ENCODE results near the gene SERGEF. TPM values are rescaled to one million over a fixed set of nuclear protein-coding genes. Genes with fewer than 3 reads are reported as not detected.

SERGEF gene
- total and polyA plus RNA-seq, 2 experiments from 2014 or later: 18.3 to 23.2 TPM

DNA sequence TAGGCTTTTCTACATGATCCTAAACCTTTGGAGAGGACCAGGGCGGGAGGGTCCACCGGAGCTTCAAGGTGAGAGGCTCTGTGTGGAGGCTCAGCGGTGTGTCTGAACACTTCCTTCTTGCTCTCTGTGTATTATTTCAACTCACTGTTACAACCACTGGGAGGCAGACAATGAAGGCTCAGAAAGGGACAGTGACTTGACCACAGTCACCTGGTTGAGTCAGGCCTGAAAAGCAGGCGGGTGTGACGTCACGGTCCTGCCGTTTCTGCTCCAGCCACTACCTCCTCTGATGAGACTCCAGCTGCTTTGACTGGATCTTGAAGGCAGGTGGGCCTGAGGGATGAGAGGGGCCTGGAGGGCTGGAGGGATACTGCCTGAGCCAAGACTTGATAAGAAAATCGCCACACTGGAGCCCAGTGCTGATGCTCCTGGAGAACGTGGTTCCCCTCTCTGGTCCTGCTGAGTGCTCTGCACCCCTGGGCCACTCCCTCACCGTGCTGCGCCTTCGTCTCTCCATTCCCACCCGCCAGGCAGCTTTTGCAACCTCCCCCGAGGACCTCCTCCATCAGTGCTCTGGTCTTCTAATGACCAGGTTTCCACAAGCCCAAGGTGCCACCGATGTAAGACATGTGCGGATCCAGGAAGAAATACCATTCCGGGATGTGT is 250.4 kb downstream of the SERGEF start:
- no peak for TF ChIP-seq EZH2phosphoT487 (IDR thresholded peaks at IDR 0.05; ENCODE audit: insufficient read depth, low read depth)
- no peak for TF ChIP-seq EZH2 (IDR thresholded peaks at IDR 0.05; ENCODE audit: insufficient read depth, poor library complexity, severe bottlenecking)
- H3K4me2 ChIP-seq (ENCODE audit: unreplicated experiment): no peak overlapping the region
- H3K4me3 ChIP-seq: no peak overlapping the region
- H3K27me3 ChIP-seq (replicated peaks; ENCODE audit: insufficient read depth): no peaks in the 10 kb centered on the region
- no peaks in the 10 kb centered on the region for H3K4me1 ChIP-seq (ENCODE audit: insufficient read depth)
- H2AFZ ChIP-seq: no peak overlapping the region
- no peaks in the 10 kb centered on the region for H3F3A ChIP-seq (ENCODE audit: insufficient read depth)
- in situ Hi-C loops (cut with MboI): no loop called here
- DNase-seq: no peak
- 65 to 66% methylated on average over 17 of the region's 17 CpGs for WGBS, 2 experiments (ENCODE audit: low coverage in 1 of 2, low lambda C conversion rate in 2 of 2, missing lambda C conversion rate in 2 of 2)
- H3K79me2 ChIP-seq (ENCODE audit: insufficient read depth): no peaks in the 10 kb centered on the region
- H3K9me2 ChIP-seq (ENCODE audit: insufficient read depth): no peaks in the 10 kb centered on the region
- no peak overlapping the region for H3K27ac ChIP-seq
- H4K20me1 ChIP-seq (ENCODE audit: insufficient read depth): no peaks in the 10 kb centered on the region
- no peaks in the 10 kb centered on the region for H3K36me3 ChIP-seq (ENCODE audit: low read depth)
- H3K9me3 ChIP-seq (ENCODE audit: low read depth): no peaks in the 10 kb centered on the region
- H3K9ac ChIP-seq: no peak overlapping the region

DNA sequence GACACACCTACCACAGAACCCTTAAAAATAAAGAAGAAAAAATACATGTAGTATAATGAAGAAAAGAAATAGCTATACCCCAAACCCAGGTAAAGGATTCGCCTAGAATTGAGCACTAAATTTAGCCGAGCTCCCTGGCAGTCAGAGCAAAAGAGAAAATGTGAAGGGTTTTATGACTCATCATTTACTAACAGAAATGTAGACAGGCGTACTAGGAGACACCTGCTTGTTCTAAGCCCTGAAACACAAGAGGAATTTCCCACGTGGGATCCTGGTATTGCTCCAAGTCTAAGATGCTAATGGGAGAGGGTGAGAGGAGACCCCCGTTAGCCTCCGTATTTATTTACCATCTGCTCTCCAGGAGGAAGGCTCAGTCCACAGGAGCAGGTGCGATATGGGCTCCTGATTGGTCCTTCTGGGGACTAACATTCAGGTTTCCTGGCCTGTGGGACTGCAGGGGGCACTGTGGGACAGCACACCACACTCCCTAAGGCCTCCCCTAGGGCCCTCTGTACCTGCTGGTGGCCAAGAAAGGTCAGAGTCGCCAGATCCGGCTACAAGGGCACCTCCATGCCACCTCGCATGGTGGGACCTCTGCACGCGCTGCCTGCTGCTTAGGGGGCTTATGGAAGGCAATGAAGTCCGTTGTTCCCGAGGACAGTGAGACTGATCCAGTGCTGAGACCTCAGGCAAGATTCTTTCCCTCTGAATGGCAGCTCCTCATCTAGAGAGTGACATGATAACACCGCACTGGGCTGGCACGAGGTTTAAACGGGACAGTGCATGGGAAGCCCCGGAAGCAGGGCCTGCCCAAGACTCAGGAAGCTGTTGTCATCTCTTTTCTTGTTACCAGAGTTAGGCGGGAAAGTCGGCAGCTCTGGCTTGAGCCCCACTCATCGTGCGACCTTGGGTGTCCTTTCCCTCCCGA is 252.5 kb downstream of the SERGEF start:
- Histone ChIP-seq H3K9me2 (ENCODE audit: insufficient read depth) (no peaks in the 10 kb centered on the region), H2AFZ (no peak overlapping the region), H3F3A (ENCODE audit: insufficient read depth) (no peaks in the 10 kb centered on the region), H3K79me2 (ENCODE audit: insufficient read depth) (no peaks in the 10 kb centered on the region), H3K4me3 (no peak overlapping the region), H4K20me1 (ENCODE audit: insufficient read depth) (no peaks in the 10 kb centered on the region), H3K36me3 (ENCODE audit: low read depth) (no peaks in the 10 kb centered on the region), H3K9me3 (ENCODE audit: low read depth) (no peaks in the 10 kb centered on the region), H3K9ac (no peak overlapping the region), H3K27ac (no peak overlapping the region), H3K27me3 (replicated peaks; ENCODE audit: insufficient read depth) (peaks cover 3% of the 10 kb centered on the region; the same call in 1 of the 2 replicates), H3K4me1 (ENCODE audit: insufficient read depth) (no peaks in the 10 kb centered on the region), H3K4me2 (ENCODE audit: unreplicated experiment) (no peak overlapping the region)
- 53 to 55% methylated on average over 23 of the region's 23 CpGs for WGBS, 2 experiments (ENCODE audit: low coverage in 1 of 2, low lambda C conversion rate in 2 of 2, missing lambda C conversion rate in 2 of 2)
- DNase-seq: peak; percentile 55
- in situ Hi-C loops (cut with MboI): no loop called here
- TF ChIP-seq EZH2 (IDR thresholded peaks at IDR 0.05; ENCODE audit: insufficient read depth, poor library complexity, severe bottlenecking) (no peak), EZH2phosphoT487 (IDR thresholded peaks at IDR 0.05; ENCODE audit: insufficient read depth, low read depth) (no peak)

DNA sequence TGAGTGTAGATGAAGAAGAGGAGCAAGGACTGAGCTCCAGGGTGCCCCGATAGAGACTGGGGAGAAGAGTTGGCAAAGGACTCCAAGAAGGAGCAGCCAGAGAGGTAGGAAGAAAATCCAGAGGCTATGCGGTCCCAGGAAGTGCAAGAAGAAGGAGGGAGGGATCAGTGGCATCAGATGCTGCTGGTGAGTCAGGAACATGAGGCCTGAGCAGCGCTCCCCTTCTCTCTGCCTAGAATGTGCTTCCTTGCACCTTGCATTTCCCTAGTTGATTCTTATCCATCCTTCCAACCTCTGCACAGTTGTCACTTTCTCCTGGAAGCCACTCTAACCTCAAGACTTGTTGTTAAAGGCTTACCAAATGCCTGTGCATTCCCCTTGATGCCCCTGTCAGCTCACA is 257.0 kb downstream of the SERGEF start:
- Histone ChIP-seq H3K9ac (no peak overlapping the region), H3K27ac (no peak overlapping the region), H3K4me3 (no peak overlapping the region), H3K36me3 (ENCODE audit: low read depth) (no peaks in the 10 kb centered on the region), H3K4me1 (ENCODE audit: insufficient read depth) (no peaks in the 10 kb centered on the region), H3K4me2 (ENCODE audit: unreplicated experiment) (no peak overlapping the region), H3K9me3 (ENCODE audit: low read depth) (no peaks in the 10 kb centered on the region), H3K79me2 (ENCODE audit: insufficient read depth) (no peaks in the 10 kb centered on the region), H4K20me1 (ENCODE audit: insufficient read depth) (no peaks in the 10 kb centered on the region), H2AFZ (no peak overlapping the region), H3K27me3 (replicated peaks; ENCODE audit: insufficient read depth) (peaks cover 12% of the 10 kb centered on the region), H3K9me2 (ENCODE audit: insufficient read depth) (no peaks in the 10 kb centered on the region), H3F3A (ENCODE audit: insufficient read depth) (no peaks in the 10 kb centered on the region)
- TF ChIP-seq EZH2 (IDR thresholded peaks at IDR 0.05; ENCODE audit: insufficient read depth, poor library complexity, severe bottlenecking) (no peak), EZH2phosphoT487 (IDR thresholded peaks at IDR 0.05; ENCODE audit: insufficient read depth, low read depth) (no peak)
- in situ Hi-C loops (cut with MboI): loop anchor here (10.0 kb wide), 1 partner anchor 219 kb away; no protein-coding TSS in a partner anchor
- WGBS, 2 experiments (ENCODE audit: low coverage in 1 of 2, low lambda C conversion rate in 2 of 2, missing lambda C conversion rate in 2 of 2): 45 to 51% methylated on average over 3 of the region's 3 CpGs
- no peak for DNase-seq

DNA sequence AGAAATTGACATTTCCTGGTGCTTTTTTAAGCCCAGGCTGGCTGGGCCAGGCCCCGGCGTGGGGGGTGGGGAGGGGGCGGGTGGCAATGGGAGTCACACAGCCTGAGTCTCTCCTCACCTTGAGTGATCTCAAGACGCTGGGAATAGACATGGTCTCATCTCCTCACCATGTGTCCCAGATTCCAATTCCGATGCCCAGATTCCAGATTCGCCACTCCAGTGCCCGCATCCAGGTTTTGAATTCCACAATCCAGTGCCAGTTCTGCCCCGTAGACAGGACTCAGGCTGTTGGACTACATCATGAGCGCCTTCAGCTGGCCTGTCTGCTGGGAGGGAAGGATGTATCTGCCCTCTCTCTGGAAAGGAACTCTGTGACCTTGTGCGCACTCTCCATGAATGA is 259.2 kb downstream of the SERGEF start:
- Histone ChIP-seq H3K27me3 (replicated peaks; ENCODE audit: insufficient read depth) (peaks cover 16% of the 10 kb centered on the region), H3K9ac (no peak overlapping the region), H3K4me3 (no peak overlapping the region), H3F3A (ENCODE audit: insufficient read depth) (no peaks in the 10 kb centered on the region), H3K36me3 (ENCODE audit: low read depth) (no peaks in the 10 kb centered on the region), H4K20me1 (ENCODE audit: insufficient read depth) (no peaks in the 10 kb centered on the region), H3K9me3 (ENCODE audit: low read depth) (no peaks in the 10 kb centered on the region), H3K27ac (no peak overlapping the region), H2AFZ (no peak overlapping the region), H3K4me2 (ENCODE audit: unreplicated experiment) (no peak overlapping the region), H3K79me2 (ENCODE audit: insufficient read depth) (no peaks in the 10 kb centered on the region), H3K9me2 (ENCODE audit: insufficient read depth) (no peaks in the 10 kb centered on the region), H3K4me1 (ENCODE audit: insufficient read depth) (no peaks in the 10 kb centered on the region)
- TF ChIP-seq EZH2 (IDR thresholded peaks at IDR 0.05; ENCODE audit: insufficient read depth, poor library complexity, severe bottlenecking): no peak
- no peak for TF ChIP-seq EZH2phosphoT487 (IDR thresholded peaks at IDR 0.05; ENCODE audit: insufficient read depth, low read depth)
- in situ Hi-C loops (cut with MboI): loop anchor here (10.0 kb wide), 1 partner anchor 221 kb away; no protein-coding TSS in a partner anchor
- no peak for DNase-seq
- WGBS, 2 experiments (ENCODE audit: low coverage in 1 of 2, low lambda C conversion rate in 2 of 2, missing lambda C conversion rate in 2 of 2): 58 to 66% methylated on average over 8 to 10 of the region's 10 CpGs
